MM.1S (cell line): ENCODE measurements around the gene NDNF.

ENCODE experiments used
- EZH2 ChIP-seq: fragments of 300-600 bp; sonication (generic); optimal IDR thresholded peaks from 2 replicates; pipeline ENCODE3; 2017; ENCODE audit warnings: low read depth, mild to moderate bottlenecking, antibody characterized with exemption, low read length, mixed read lengths
- EZH2phosphoT487 ChIP-seq: fragments of 300-600 bp; sonication (generic); IDR thresholded peaks from 2 replicates; pipeline ENCODE4 v1.6.1; 2018; ENCODE audit warnings: antibody characterized with exemption, low read length
- TF ChIP-seq, protein P1 (sequence below): fragments of 300-600 bp; sonication (generic); IDR thresholded peaks from 2 replicates; pipeline ENCODE4 v1.5.1; 2016; ENCODE audit warnings: antibody characterized with exemption, low read length, mixed read lengths

DNA sequence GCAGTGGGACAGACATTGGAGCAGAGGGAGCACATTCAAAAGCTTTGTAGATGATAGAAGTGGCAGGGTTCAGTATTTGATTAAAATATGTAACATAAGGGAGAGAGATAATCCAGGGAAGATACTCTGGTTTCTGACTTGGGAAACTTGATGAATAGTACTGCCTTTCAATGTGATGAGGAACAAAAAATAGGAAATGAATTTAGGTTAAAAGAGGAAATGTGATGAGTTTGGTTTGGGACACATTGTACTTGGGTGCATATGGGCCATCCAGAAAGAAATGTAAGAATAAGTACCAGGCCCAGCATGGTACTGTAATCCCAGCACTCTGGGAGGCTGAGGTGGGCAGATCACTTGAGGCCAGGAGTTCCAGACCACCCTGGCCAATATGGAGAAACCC is 20.9 kb upstream of the NDNF start:
- TF ChIP-seq, protein P1, sequence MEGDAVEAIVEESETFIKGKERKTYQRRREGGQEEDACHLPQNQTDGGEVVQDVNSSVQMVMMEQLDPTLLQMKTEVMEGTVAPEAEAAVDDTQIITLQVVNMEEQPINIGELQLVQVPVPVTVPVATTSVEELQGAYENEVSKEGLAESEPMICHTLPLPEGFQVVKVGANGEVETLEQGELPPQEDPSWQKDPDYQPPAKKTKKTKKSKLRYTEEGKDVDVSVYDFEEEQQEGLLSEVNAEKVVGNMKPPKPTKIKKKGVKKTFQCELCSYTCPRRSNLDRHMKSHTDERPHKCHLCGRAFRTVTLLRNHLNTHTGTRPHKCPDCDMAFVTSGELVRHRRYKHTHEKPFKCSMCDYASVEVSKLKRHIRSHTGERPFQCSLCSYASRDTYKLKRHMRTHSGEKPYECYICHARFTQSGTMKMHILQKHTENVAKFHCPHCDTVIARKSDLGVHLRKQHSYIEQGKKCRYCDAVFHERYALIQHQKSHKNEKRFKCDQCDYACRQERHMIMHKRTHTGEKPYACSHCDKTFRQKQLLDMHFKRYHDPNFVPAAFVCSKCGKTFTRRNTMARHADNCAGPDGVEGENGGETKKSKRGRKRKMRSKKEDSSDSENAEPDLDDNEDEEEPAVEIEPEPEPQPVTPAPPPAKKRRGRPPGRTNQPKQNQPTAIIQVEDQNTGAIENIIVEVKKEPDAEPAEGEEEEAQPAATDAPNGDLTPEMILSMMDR, result no peak
- TF ChIP-seq EZH2phosphoT487 (no peak), EZH2 (no peak)
